K562 (cell line): ENCODE results near the gene FREM3. TPM values are rescaled to one million over a fixed set of nuclear protein-coding genes. Genes with fewer than 3 reads are reported as not detected.

Experiments
- ATAC-seq: fragments of 200-7000 bp; cut with Tn5 transposase; 3 replicates; pipeline ENCODE4 v1.9.1; 2020; ENCODE audit warnings: moderate library complexity
- BruUV-seq: library from RNA; stranded (reverse); fragments of 400-500 nt; replicated peaks from 2 replicates; lab custom pipeline; 2021; lab: Mats Ljungman, UMichigan
- CTCF ChIA-PET: fragments of 300-600 bp; formaldehyde crosslinking; extraction: SDS; loops from one replicate; lab custom pipeline; 2021; ENCODE audit warnings: low intra/inter-chr PET ratio; lab: Yijun Ruan, JAX
- POLR2A ChIA-PET: fragments of 300-600, 350-650 bp; sonication (Branson Sonifier 250); formaldehyde crosslinking; extraction: SDS; loops from one replicate; lab custom pipeline; 2021; ENCODE audit warnings: antibody characterized with exemption, inconsistent platforms; lab: Yijun Ruan, JAX
- DNase-seq, 4 experiments: peaks; one replicate each; pipeline versions ENCODE4 v3.0.0 to v3.0.0-alpha.2; 2011 to 2018; ENCODE audit warnings: low spot score in 3 of 4, mixed read lengths in 3 of 4; ENCODE audit errors: extremely low read depth in 1 of 4
- FAIRE-seq: peaks from 2 replicates; lab custom pipeline; 2011; peaks lifted over from hg19 to GRCh38; lab: Jason Lieb, UNC
- H2AFZ ChIP-seq: 2 replicates; pipeline ENCODE4 v1.6.0; 2011; ENCODE audit warnings: low read depth, low read length, control low read depth, inconsistent platforms
- H3K27ac ChIP-seq: fragments of 200-600 bp; 3 replicates; pipeline ENCODE4 v1.8.0; 2011; ENCODE audit warnings: low read depth, mild to moderate bottlenecking, control low read depth, inconsistent platforms, low read length, moderate library complexity, mixed read lengths; ENCODE audit errors: extremely low read depth
- H3K27me3 ChIP-seq, 2 experiments: fragments of 300-600 bp in 1 of 2; 2 replicates in 1 of 2; 3 replicates in 1 of 2; pipeline versions ENCODE4 v1.6.0 to v1.8.0; 2011; ENCODE audit warnings: inconsistent platforms in 2 of 2, low read length in 2 of 2, mild to moderate bottlenecking in 1 of 2, mixed read lengths in 1 of 2, moderate library complexity in 1 of 2; ENCODE audit not compliant: control insufficient read depth in 2 of 2, insufficient read depth in 2 of 2
- H3K36me3 ChIP-seq: fragments of 300-600 bp; 3 replicates; pipeline ENCODE4 v1.8.0; 2011; ENCODE audit warnings: mild to moderate bottlenecking, low read length, inconsistent platforms; ENCODE audit not compliant: control insufficient read depth, insufficient read depth
- H3K4me1 ChIP-seq, 2 experiments: fragments of 200-600 bp in 1 of 2; replicated peaks in 1 of 2; 2 replicates in 1 of 2; 3 replicates in 1 of 2; pipeline versions ENCODE4 v1.5.1 to v1.8.0; 2011; ENCODE audit warnings: inconsistent platforms in 2 of 2, low read length in 2 of 2, mild to moderate bottlenecking in 1 of 2, mixed read lengths in 1 of 2, moderate library complexity in 1 of 2; ENCODE audit not compliant: control insufficient read depth in 2 of 2, insufficient read depth in 2 of 2
- H3K4me2 ChIP-seq: 2 replicates; pipeline ENCODE4 v1.6.1; 2011; ENCODE audit warnings: low read length, control low read depth, inconsistent platforms, mixed read lengths; ENCODE audit not compliant: insufficient read depth
- H3K4me3 ChIP-seq: fragments of 200-600 bp; sonication (generic), shearing (Covaris generic); 2 replicates; pipeline ENCODE4 v1.5.1; 2016; ENCODE audit warnings: control low read depth, inconsistent platforms
- H3K79me2 ChIP-seq: fragments of 200-600 bp; 3 replicates; pipeline ENCODE4 v1.8.0; 2011; ENCODE audit warnings: low read length, inconsistent platforms; ENCODE audit not compliant: control insufficient read depth, insufficient read depth
- H3K9ac ChIP-seq, 2 experiments: 2 replicates each; pipeline versions ENCODE4 v1.6.0 to v1.6.1; 2011; ENCODE audit warnings: low read depth in 2 of 2, low read length in 2 of 2, control low read depth in 1 of 2, inconsistent platforms in 1 of 2, mild to moderate bottlenecking in 1 of 2, mixed read lengths in 1 of 2; ENCODE audit not compliant: insufficient read depth in 1 of 2
- H3K9me1 ChIP-seq: one replicate; pipeline ENCODE4 v1.6.0; 2011; ENCODE audit warnings: inconsistent platforms, mild to moderate bottlenecking, low read length, moderate library complexity; ENCODE audit not compliant: control insufficient read depth, insufficient read depth
- H3K9me3 ChIP-seq: replicated peaks from 2 replicates; pipeline ENCODE4 v1.5.1; 2011; ENCODE audit warnings: low read depth, low read length, inconsistent platforms; ENCODE audit not compliant: control insufficient read depth, insufficient read depth
- H4K20me1 ChIP-seq: replicated peaks from 2 replicates; pipeline ENCODE4 v1.6.1; 2011; ENCODE audit warnings: low read length, inconsistent platforms, mixed read lengths; ENCODE audit not compliant: control insufficient read depth, insufficient read depth
- ATF3 ChIP-seq, 2 experiments: fragments of 450-650 bp in 1 of 2; sonication (generic) in 1 of 2; formaldehyde crosslinking in 1 of 2; IDR thresholded peaks in 1 of 2; conservative IDR thresholded peaks in 1 of 2; 2 replicates each; pipeline versions ENCODE4 v1.6.1 to v1.8.1; 2016 to 2023; ENCODE audit warnings: mild to moderate bottlenecking in 2 of 2, moderate library complexity in 2 of 2, inconsistent platforms in 1 of 2, missing genetic modification reagents in 1 of 2
- CEBPG ChIP-seq, 3 experiments: fragments of 200-800 bp in 1 of 3; sonication (Bioruptor generic) in 1 of 3; sonication (generic) in 1 of 3; formaldehyde crosslinking in 1 of 3; IDR thresholded peaks in 2 of 3; conservative IDR thresholded peaks in 1 of 3; 2 replicates each; pipeline versions ENCODE4 v1.6.1 to v1.8.0; 2016 to 2022; ENCODE audit warnings: missing compliant biosample characterization in 2 of 3, missing genetic modification characterization in 2 of 3, mild to moderate bottlenecking in 1 of 3, missing genetic modification reagents in 1 of 3
- CHAMP1 ChIP-seq: fragments of 450-650 bp; IDR thresholded peaks from 2 replicates; pipeline ENCODE4 v1.6.1; 2016; ENCODE audit warnings: mild to moderate bottlenecking
- GTF3C2 ChIP-seq: IDR thresholded peaks from 3 replicates; pipeline ENCODE4 v1.6.1; 2011; ENCODE audit warnings: borderline replicate concordance, mild to moderate bottlenecking, moderate library complexity; ENCODE audit not compliant: insufficient read length; ENCODE audit errors: extremely low read depth
- RBM15 ChIP-seq: fragments of 200-400 bp; formaldehyde crosslinking; IDR thresholded peaks from 2 replicates; pipeline ENCODE4 v1.6.1; 2018; ENCODE audit warnings: mild to moderate bottlenecking, low read length, moderate library complexity; ENCODE audit not compliant: insufficient read depth
- RBM17 ChIP-seq: fragments of 200-400 bp; formaldehyde crosslinking; IDR thresholded peaks from 2 replicates; pipeline ENCODE4 v1.6.1; 2017; ENCODE audit warnings: low read depth, mild to moderate bottlenecking, low read length, borderline replicate concordance
- ZNF408 ChIP-seq: fragments of 250-450 bp; sonication (Bioruptor Pico); IDR thresholded peaks from 2 replicates; pipeline ENCODE4 v1.4.0; 2020; ENCODE audit warnings: low read depth, mild to moderate bottlenecking, moderate library complexity
- ZNF507 ChIP-seq: conservative IDR thresholded peaks from 2 replicates; pipeline ENCODE4 v1.6.1; 2017; ENCODE audit warnings: missing genetic modification characterization, missing compliant biosample characterization
- ZNF57 ChIP-seq: fragments of 450-650 bp; formaldehyde crosslinking; IDR thresholded peaks from 2 replicates; pipeline ENCODE4 v1.4.0; 2020; ENCODE audit warnings: mild to moderate bottlenecking, moderate library complexity
- ZNF766 ChIP-seq: fragments of 200-800 bp; sonication (Bioruptor generic); conservative IDR thresholded peaks from 2 replicates; pipeline ENCODE4 v1.6.1; 2016; ENCODE audit warnings: missing genetic modification characterization, missing compliant biosample characterization
- WGBS: fragments of 100-300 bp; shearing (Covaris generic); methylation state at CpG from one replicate; pipeline ENCODE4 v1.1.6; 2016; ENCODE audit warnings: low coverage, mixed read lengths; ENCODE audit not compliant: insufficient coverage; ENCODE audit errors: missing lambda C conversion rate; 5-methylcytosine and 5-hydroxymethylcytosine counted together
- in situ Hi-C: fragments of 300-500 bp; cut with MboI; formaldehyde crosslinking; loops from 4 replicates; pipeline ENCODE4 v1.15.0; 2018; ENCODE audit warnings: inconsistent platforms, mixed read lengths
- intact Hi-C: fragments of 100-400 bp; cut with micrococcal nuclease; formaldehyde crosslinking; loops from 2 replicates; pipeline ENCODE4 v1.14.2; 2022
- polyA plus RNA-seq, 8 experiments: library from polyadenylated mRNA; depleted of rRNA in 4 of 8; stranded (reverse) in 5 of 8; unstranded in 3 of 8; fragments of >200 nt; fragmentation: Nextera tagmentation in 2 of 8; fragmentation: Illumina TruSeq in 1 of 8; extraction: Ambion mirVana in 2 of 8; extraction: Trizol in 1 of 8; gene quantifications; 2 replicates each; pipeline versions ENCODE4 v1.2.1 to v1.2.3, GENCODE V29; 2011 to 2014; ENCODE audit warnings: inconsistent platforms in 1 of 8, missing spikeins in 1 of 8
- total RNA-seq, 7 experiments: library from RNA; depleted of rRNA in 6 of 7; stranded (reverse); fragments of >200 nt in 6 of 7; fragmentation: Illumina TruSeq in 2 of 7; extraction: Trizol in 2 of 7; gene quantifications; 2 replicates each; pipeline versions ENCODE4 v1.2.1 to v1.2.3, GENCODE V29; 2011 to 2021; ENCODE audit warnings: low replicate concordance in 1 of 7

FREM3 gene
- total and polyA plus RNA-seq, 9 of the 15 experiments (the other 6 are each of a cell fraction or from before 2014, with no cell fraction given): not detected

- Histone ChIP-seq H3K4me3 (no peak overlapping the region), H3K36me3 (no peaks in the 10 kb centered on the region), H3K4me1 (no peaks in the 10 kb centered on the region), H2AFZ (no peak overlapping the region)
- 0% methylated on average over 4 of the region's 4 CpGs for WGBS
- ATAC-seq: peak; percentile 67
- TF ChIP-seq RBM15: no peak
- TF ChIP-seq ZNF408 (CRISPR knock-in tag): no peak
- TF ChIP-seq CEBPG (CRISPR knock-in tag; IDR thresholded peaks at IDR 0.05): no peak
- peak in 1 of 2 experiments; percentile 43; a peak in 1 of 4 replicates for TF ChIP-seq CEBPG (tag; conservative IDR thresholded peaks at IDR 0.05 in 1 of 2, IDR thresholded peaks at IDR 0.05 in 1 of 2)
- TF ChIP-seq ZNF507 (tag): no peak
- TF ChIP-seq RBM17: no peak
- peak; percentile 66 for TF ChIP-seq ZNF766 (CRISPR knock-in tag)
- no peak for TF ChIP-seq CHAMP1
- TF ChIP-seq GTF3C2: no peak
- TF ChIP-seq ATF3 (IDR thresholded peaks at IDR 0.05): peak; percentile 39; the same call in 1 of the 2 replicates
- no peak for TF ChIP-seq ATF3 (CRISPR knock-in tag; conservative IDR thresholded peaks at IDR 0.05)
- TF ChIP-seq ZNF57 (CRISPR knock-in tag): no peak
- TF ChIP-seq, all 486 proteins: peak for 3
- H3K9me1 ChIP-seq: no peaks in the 10 kb centered on the region
- in situ Hi-C loops (no loop called here), intact Hi-C loops (no loop called here)
- no peak for DNase-seq
- H3K79me2 ChIP-seq: no peaks in the 10 kb centered on the region
- no TSS peak for BruUV-seq
- peaks cover 2 to 13% of the 10 kb centered on the region in 2 experiments; a peak in 4 of 5 replicates for H3K27me3 ChIP-seq
- H3K9ac ChIP-seq: no peak overlapping the region
- POLR2A ChIA-PET: no interaction called here
- H4K20me1 ChIP-seq: no peaks in the 10 kb centered on the region
- no peak for FAIRE-seq
- CTCF ChIA-PET: no interaction called here
- no peaks in the 10 kb centered on the region for H3K9me3 ChIP-seq
- no peak overlapping the region for H3K27ac ChIP-seq
- H3K4me2 ChIP-seq: no peak overlapping the region
Measured at GRCh38 chr4:143693856-143694255, 6.6 kb downstream of the FREM3 start.
